GM18507 (cell line): ENCODE results near the gene HEG1.

Experiments used
- DNase-seq: peaks from one replicate; pipeline ENCODE4 v3.0.0; 2011; ENCODE audit warnings: low read depth; ENCODE audit not compliant: insufficient read length; ENCODE audit errors: extremely low spot score
- FAIRE-seq: peaks from 2 replicates; lab custom pipeline; 2011; peaks lifted over from hg19 to GRCh38; lab: Jason Lieb, UNC

HEG1 gene

GRCh38 chr3:124928333-124929202 lies 127.2 kb downstream of the HEG1 start:
- peak; percentile 78 for FAIRE-seq

DNA sequence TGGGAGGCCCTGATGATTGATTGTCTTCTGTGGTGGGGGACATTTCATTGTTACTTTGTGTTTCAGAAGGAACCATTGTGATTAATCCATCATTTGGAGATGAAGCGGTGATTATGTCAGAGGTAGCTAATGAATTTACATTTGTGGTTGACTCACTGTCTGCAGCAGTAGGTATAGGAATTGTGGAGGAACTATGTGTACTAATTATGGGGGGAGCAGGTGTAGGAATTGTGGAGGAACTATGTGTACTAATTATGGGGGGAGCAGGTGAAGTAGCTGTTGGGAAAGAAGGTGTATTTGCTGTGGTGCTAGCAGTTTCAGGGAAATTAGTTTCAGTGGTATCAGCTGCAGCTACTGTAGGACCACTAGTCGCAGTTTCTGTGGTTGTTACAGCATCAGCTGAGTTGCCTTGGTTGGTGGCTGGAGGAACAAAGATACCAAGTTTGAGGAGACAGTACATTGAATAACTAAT lies 128.2 kb downstream of the HEG1 start:
- DNase-seq = no peak
- FAIRE-seq = peak; percentile 81

More at GRCh38 chr3:124928333-124929202, 127.2 kb downstream of the HEG1 start:
- no peak for DNase-seq

DNA sequence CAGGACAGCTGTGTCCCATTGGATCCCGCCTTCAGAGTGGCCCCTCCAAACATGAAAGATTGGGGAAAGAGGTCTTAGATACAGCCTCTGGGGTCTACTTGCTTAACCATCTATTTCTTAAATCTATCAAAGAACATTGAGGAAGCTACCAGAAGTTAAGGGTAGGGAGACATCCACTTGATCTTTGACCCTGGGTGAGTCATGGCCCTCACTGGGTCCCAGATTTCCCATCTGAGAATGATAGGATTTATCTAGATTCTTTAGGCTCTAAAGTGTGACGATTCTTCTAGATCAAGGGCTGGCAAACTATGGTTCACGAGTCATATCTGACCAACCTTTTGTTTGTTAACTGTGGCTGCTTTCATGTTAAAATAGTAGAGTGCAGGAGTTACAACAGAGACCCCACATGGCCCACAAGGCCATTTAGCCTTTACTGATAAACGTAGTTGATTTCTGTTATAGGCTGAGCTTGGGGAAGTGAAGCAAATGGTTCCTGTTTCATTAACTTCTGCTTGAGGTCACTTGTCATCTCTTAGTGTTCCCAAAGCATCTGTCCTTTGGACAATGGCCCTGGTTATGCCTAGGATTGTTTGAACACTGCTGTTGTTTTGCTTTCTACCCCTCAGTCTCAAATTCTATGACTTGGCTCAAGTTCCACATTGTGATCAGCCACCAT lies 129.2 kb downstream of the HEG1 start:
- peak; percentile 66 for FAIRE-seq

DNA sequence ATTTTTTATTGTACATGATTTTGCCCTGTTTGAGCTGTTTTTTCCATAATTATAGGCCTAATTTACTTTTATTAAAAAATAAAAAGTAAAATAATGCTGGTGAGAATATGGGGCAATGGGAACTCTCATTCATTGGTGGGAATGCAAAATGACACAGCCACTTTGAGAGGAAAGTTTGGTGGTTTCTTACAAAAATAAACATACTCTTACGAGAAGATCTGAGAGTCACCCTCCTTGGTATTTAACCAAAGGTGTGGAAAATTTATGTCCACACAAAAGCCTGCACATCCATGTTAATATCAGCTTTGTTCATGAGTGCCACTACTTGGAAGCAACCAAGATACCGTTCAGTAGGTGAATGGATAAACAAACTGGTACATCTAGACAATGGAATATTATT lies 131.1 kb downstream of the HEG1 start:
- no peak for FAIRE-seq

More for the DNA sequence above, 129.2 kb downstream of the HEG1 start:
- no peak for DNase-seq

GRCh38 chr3:124923833-124924232 lies 132.0 kb downstream of the HEG1 start:
- no peak for DNase-seq
- no peak for FAIRE-seq

More for the DNA sequence above, 131.1 kb downstream of the HEG1 start:
- no peak for DNase-seq

GRCh38 chr3:124920718-124921117 lies 135.1 kb downstream of the HEG1 start:
- DNase-seq = no peak
- no peak for FAIRE-seq

GRCh38 chr3:124919756-124920155 lies 136.0 kb downstream of the HEG1 start:
- FAIRE-seq = no peak
- DNase-seq = no peak

DNA sequence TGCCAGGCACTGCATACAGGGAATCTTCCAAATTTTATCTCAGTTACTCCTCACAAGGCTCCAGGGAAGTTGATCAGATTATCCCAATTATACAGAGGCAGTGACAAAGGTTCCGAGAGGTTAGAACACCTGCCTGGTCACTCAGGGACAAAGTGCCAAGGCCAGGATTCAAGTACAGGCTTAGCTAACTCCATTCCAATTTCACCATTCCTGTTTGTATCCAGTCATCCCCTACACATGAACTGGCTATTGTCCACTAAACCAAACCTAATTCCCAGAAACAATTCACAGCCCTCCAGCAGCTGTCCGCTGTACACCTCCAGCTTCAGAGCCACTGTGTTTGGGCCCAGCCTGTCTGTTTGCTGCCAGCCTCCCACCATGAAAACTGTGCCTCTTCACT lies 137.3 kb downstream of the HEG1 start:
- FAIRE-seq = no peak
- DNase-seq = no peak

DNA sequence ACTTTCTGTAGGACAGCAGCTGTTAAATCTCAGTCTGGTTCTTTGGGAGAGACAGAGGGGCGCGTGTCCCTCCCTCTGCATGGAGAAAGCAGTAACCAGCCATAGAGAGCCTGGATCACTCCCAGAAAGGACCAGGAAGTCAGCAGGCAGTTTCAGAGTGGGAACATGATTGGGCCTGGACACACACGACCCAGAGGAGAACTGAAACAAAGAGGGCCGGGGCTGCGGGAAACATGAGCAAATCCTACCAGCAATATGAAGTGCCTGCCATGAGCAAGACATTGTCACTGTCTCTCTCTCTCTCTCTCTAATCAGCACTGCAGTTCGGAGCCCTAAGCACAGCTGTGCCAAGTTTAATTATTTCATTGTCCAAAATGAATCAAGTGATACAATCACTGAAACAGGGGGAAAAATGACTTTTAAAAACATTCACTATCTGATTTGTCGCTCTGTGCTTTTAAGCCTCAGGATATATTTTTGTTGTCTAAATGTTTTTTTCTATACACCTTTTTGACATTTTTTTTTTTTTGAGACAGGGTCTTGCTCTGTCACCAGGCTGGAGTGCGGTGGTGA lies 138.9 kb downstream of the HEG1 start:
- FAIRE-seq (no peak), DNase-seq (no peak)
